IMR-90 (cell line): ENCODE measurements around the gene SP3. TPM values are rescaled to one million over a fixed set of nuclear protein-coding genes. Genes with fewer than 3 reads are reported as not detected.

Experiments used
- ATAC-seq: fragments of 200-7000 bp; cut with Tn5 transposase; 2 replicates; pipeline ENCODE4 v1.9.1; 2020; ENCODE audit warnings: low read depth, mild to moderate bottlenecking, moderate library complexity
- BruUV-seq: library from RNA; stranded (reverse); fragments of 400-500 nt; replicated peaks from 2 replicates; lab custom pipeline; 2021; lab: Mats Ljungman, UMichigan
- CTCF ChIA-PET: fragments of 300-600 bp; formaldehyde crosslinking; extraction: SDS; loops from one replicate; lab custom pipeline; 2021; ENCODE audit warnings: antibody characterized with exemption; lab: Yijun Ruan, JAX
- POLR2A ChIA-PET: fragments of 300-600 bp; sonication (Branson Sonifier 250); formaldehyde crosslinking; loops from one replicate; lab custom pipeline; 2022; ENCODE audit warnings: antibody characterized with exemption; ENCODE audit not compliant: unreplicated experiment; lab: Charles Lee
- DNase-seq: peaks from one replicate; pipeline ENCODE4 v3.0.0; 2013
- H2AFZ ChIP-seq: replicated peaks from 2 replicates; pipeline ENCODE3; 2013; ENCODE audit warnings: low read length, mild to moderate bottlenecking; ENCODE audit not compliant: poor library complexity
- H2AK5ac ChIP-seq: 2 replicates; pipeline ENCODE4 v1.6.1; 2013; ENCODE audit warnings: low read depth, low read length, inconsistent platforms
- H2AK9ac ChIP-seq: replicated peaks from 2 replicates; pipeline ENCODE3; 2013; ENCODE audit warnings: mild to moderate bottlenecking, low read depth, low read length, moderate library complexity; ENCODE audit not compliant: poor library complexity
- H2BK120ac ChIP-seq: 2 replicates; pipeline ENCODE4 v1.6.1; 2013; ENCODE audit warnings: low read depth, low read length, inconsistent platforms
- H2BK15ac ChIP-seq: 3 replicates; pipeline ENCODE4 v1.6.1; 2013; ENCODE audit warnings: low read depth, low read length, inconsistent platforms
- H2BK20ac ChIP-seq: 2 replicates; pipeline ENCODE4 v1.6.1; 2013; ENCODE audit warnings: low read depth, mild to moderate bottlenecking, inconsistent platforms, low read length, moderate library complexity
- H2BK5ac ChIP-seq: 2 replicates; pipeline ENCODE4 v1.6.1; 2013; ENCODE audit warnings: mild to moderate bottlenecking, low read depth, low read length, inconsistent platforms; ENCODE audit not compliant: poor library complexity, severe bottlenecking
- H3K14ac ChIP-seq: replicated peaks from 2 replicates; pipeline ENCODE4 v1.6.1; 2013; ENCODE audit warnings: low read depth, low read length, inconsistent platforms
- H3K18ac ChIP-seq: 2 replicates; pipeline ENCODE4 v1.6.1; 2013; ENCODE audit warnings: low read depth, low read length, control low read depth
- H3K23ac ChIP-seq: 2 replicates; pipeline ENCODE4 v1.6.1; 2013; ENCODE audit warnings: low read depth, low read length, inconsistent platforms
- H3K27ac ChIP-seq: 2 replicates; pipeline ENCODE4 v1.5.1; 2013; ENCODE audit warnings: mild to moderate bottlenecking, control low read depth, low read length; ENCODE audit not compliant: insufficient read depth
- H3K27me3 ChIP-seq: 2 replicates; pipeline ENCODE4 v1.6.1; 2013; ENCODE audit warnings: low read length; ENCODE audit not compliant: control insufficient read depth, insufficient read depth
- H3K36me3 ChIP-seq: 2 replicates; pipeline ENCODE4 v1.6.1; 2013; ENCODE audit warnings: low read length, mixed read lengths; ENCODE audit not compliant: control insufficient read depth, insufficient read depth
- H3K4ac ChIP-seq: 2 replicates; pipeline ENCODE4 v1.6.1; 2013; ENCODE audit warnings: low read depth, low read length, inconsistent platforms
- H3K4me1 ChIP-seq: 2 replicates; pipeline ENCODE4 v1.6.1; 2013; ENCODE audit warnings: low read length, mixed read lengths; ENCODE audit not compliant: control insufficient read depth, insufficient read depth
- H3K4me2 ChIP-seq: 2 replicates; pipeline ENCODE4 v1.6.1; 2013; ENCODE audit warnings: low read depth, mild to moderate bottlenecking, control low read depth, low read length, moderate library complexity
- H3K4me3 ChIP-seq: 2 replicates; pipeline ENCODE4 v1.5.1; 2013; ENCODE audit warnings: low read depth, mild to moderate bottlenecking, control low read depth, low read length, moderate library complexity; ENCODE audit not compliant: insufficient read depth
- H3K56ac ChIP-seq: 2 replicates; pipeline ENCODE4 v1.6.1; 2013; ENCODE audit warnings: low read length, inconsistent platforms; ENCODE audit not compliant: insufficient read depth; ENCODE audit errors: extremely low read depth
- H3K79me1 ChIP-seq, 2 experiments: 2 replicates each; pipeline ENCODE4 v1.6.1; 2013; ENCODE audit warnings: low read length in 2 of 2, inconsistent platforms in 1 of 2, low read depth in 1 of 2
- H3K9ac ChIP-seq: 2 replicates; pipeline ENCODE4 v1.6.1; 2013; ENCODE audit warnings: low read depth, low read length, control low read depth
- H3K9me1 ChIP-seq: 2 replicates; pipeline ENCODE4 v1.6.1; 2013; ENCODE audit warnings: low read length, inconsistent platforms; ENCODE audit not compliant: insufficient read depth
- H3K9me3 ChIP-seq: 2 replicates; pipeline ENCODE4 v1.6.1; 2013; ENCODE audit warnings: low read length; ENCODE audit not compliant: control insufficient read depth, insufficient read depth
- H4K20me1 ChIP-seq: 2 replicates; pipeline ENCODE4 v1.6.1; 2013; ENCODE audit warnings: low read length, inconsistent platforms; ENCODE audit not compliant: insufficient read depth
- H4K5ac ChIP-seq: 2 replicates; pipeline ENCODE4 v1.6.1; 2013; ENCODE audit warnings: mild to moderate bottlenecking, low read depth, low read length, control low read depth
- H4K8ac ChIP-seq, 2 experiments: 2 replicates each; pipeline ENCODE4 v1.6.1; 2013; ENCODE audit warnings: low read depth in 2 of 2, low read length in 2 of 2, control low read depth in 1 of 2, inconsistent platforms in 1 of 2
- H4K91ac ChIP-seq: 2 replicates; pipeline ENCODE4 v1.6.1; 2013; ENCODE audit warnings: low read depth, low read length, inconsistent platforms; ENCODE audit not compliant: insufficient read depth
- CEBPB ChIP-seq: IDR thresholded peaks from 2 replicates; pipeline ENCODE4 v1.6.1; 2012; ENCODE audit warnings: low read depth, low read length, improper control_type of control experiment
- MAFK ChIP-seq: IDR thresholded peaks from 2 replicates; pipeline ENCODE4 v1.6.1; 2012; ENCODE audit warnings: low read depth, low read length, improper control_type of control experiment
- MAZ ChIP-seq: IDR thresholded peaks from 2 replicates; pipeline ENCODE4 v1.6.1; 2012; ENCODE audit warnings: low read depth, mild to moderate bottlenecking, low read length, improper control_type of control experiment, moderate library complexity, borderline replicate concordance
- MXI1 ChIP-seq: IDR thresholded peaks from 2 replicates; pipeline ENCODE4 v1.6.1; 2012; ENCODE audit warnings: low read depth, mild to moderate bottlenecking, low read length, moderate library complexity, borderline replicate concordance
- NFE2L2 ChIP-seq: fragments of 150-350 bp; IDR thresholded peaks from 2 replicates; pipeline ENCODE4 v1.6.1; 2016; ENCODE audit warnings: low read depth, mild to moderate bottlenecking, low read length
- POLR2A ChIP-seq: IDR thresholded peaks from 2 replicates; pipeline ENCODE4 v1.6.1; 2012; ENCODE audit warnings: mild to moderate bottlenecking, low read depth, low read length
- RAD21 ChIP-seq: IDR thresholded peaks from 2 replicates; pipeline ENCODE4 v1.6.1; 2012; ENCODE audit warnings: low read length, improper control_type of control experiment
- RCOR1 ChIP-seq: IDR thresholded peaks from 2 replicates; pipeline ENCODE4 v1.6.1; 2012; ENCODE audit warnings: mild to moderate bottlenecking, low read length, improper control_type of control experiment; ENCODE audit not compliant: insufficient replicate concordance
- RFX5 ChIP-seq: IDR thresholded peaks from 2 replicates; pipeline ENCODE4 v1.8.0; 2012; ENCODE audit warnings: low read depth, mild to moderate bottlenecking, low read length, moderate library complexity
- SMC3 ChIP-seq: fragments of 150-350 bp; IDR thresholded peaks from 2 replicates; pipeline ENCODE4 v1.6.1; 2016; ENCODE audit warnings: low read depth, mild to moderate bottlenecking, antibody characterized with exemption, low read length, moderate library complexity
- WGBS, 2 experiments: methylation state at CpG; one replicate each; pipeline versions ENCODE4 v1.1.5 to v1.1.7; 2013; ENCODE audit warnings: missing lambda C conversion rate in 2 of 2; ENCODE audit not compliant: insufficient read length in 1 of 2; ENCODE audit errors: extremely low coverage in 2 of 2; 5-methylcytosine and 5-hydroxymethylcytosine counted together
- dilution Hi-C: fragments of 300-500 bp; cut with HindIII; formaldehyde crosslinking; loops from one replicate; pipeline ENCODE4 v1.14.3; 2018; ENCODE audit warnings: low sequenced_read_pairs; ENCODE audit not compliant: unreplicated experiment
- in situ Hi-C: fragments of 300-500 bp; cut with MboI; formaldehyde crosslinking; loops from 3 replicates; pipeline ENCODE4 v1.14.3; 2019; ENCODE audit warnings: low sequenced_read_pairs, inconsistent platforms, mixed read lengths
- intact Hi-C: fragments of 100-400 bp; cut with micrococcal nuclease; formaldehyde crosslinking; loops from 2 replicates; pipeline ENCODE4 v1.10.0; 2022
- polyA plus RNA-seq, 3 experiments: library from polyadenylated mRNA; depleted of rRNA; stranded (reverse); fragments of >200 nt; gene quantifications; 2 replicates each; pipeline ENCODE4 v1.2.3, GENCODE V29; 2012; ENCODE audit warnings: low replicate concordance in 1 of 3
- total RNA-seq: library from RNA; depleted of rRNA; stranded (reverse); fragments of >200 nt; gene quantifications from 2 replicates; pipeline ENCODE4 v1.2.3, GENCODE V29; 2012
- TF ChIP-seq, protein P1 (sequence below): conservative IDR thresholded peaks from 2 replicates; pipeline ENCODE4 v1.5.1; 2012; ENCODE audit warnings: mild to moderate bottlenecking, low read depth, low read length, improper control_type of control experiment

Gene SP3
- total and polyA plus RNA-seq, 2 of the 4 experiments (the other 2 are of a cell fraction): 26.7 to 136 TPM

DNA sequence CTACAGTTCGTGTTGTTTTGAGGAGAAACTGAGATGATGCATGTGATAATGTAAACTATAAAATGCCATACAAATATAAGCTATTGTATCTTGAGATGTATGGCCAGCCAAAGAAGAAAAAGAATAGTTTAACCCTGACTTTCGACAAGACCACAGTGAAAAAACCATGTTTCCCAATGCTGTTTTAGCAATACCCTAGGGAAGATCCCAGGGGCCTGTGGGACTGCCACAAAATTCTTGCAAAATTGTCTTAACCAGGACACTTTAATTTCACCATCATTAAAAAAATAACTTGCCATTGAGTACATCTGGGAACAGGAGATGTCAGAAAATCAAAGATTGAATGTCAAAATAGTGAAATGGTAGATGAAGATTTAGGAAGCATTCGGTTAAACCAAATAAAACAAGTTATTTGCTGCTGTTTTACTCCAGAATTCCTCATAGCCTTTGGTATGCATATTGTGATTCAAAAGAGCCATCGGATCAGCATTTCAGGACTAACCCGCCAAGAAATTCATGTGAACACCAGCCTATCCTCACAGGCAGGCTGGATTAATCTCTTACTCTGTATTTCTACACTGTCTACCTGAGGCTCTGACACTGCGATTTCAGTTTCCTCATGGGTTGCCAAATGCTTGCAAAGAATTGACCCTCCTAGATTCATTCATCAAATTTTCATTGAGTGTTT lies 49.0 kb upstream of the SP3 start:
- BruUV-seq: no TSS peak
- POLR2A ChIA-PET: no interaction called here
- Histone ChIP-seq H4K20me1 (no peaks in the 10 kb centered on the region), H3K4me1 (peaks cover 13% of the 10 kb centered on the region), H3K27ac (no peak overlapping the region), H3K36me3 (no peaks in the 10 kb centered on the region), H3K56ac (no peak overlapping the region), H4K8ac (no peak overlapping the region; a peak in 2 of 4 replicates), H2BK120ac (no peak overlapping the region), H2AFZ (no peak overlapping the region), H2BK15ac (no peak overlapping the region; the same call in 2 of the 3 replicates), H3K79me1 (no peaks in the 10 kb centered on the region), H3K27me3 (no peaks in the 10 kb centered on the region), H2AK9ac (no peak overlapping the region), H4K5ac (no peak overlapping the region), H2BK20ac (no peak overlapping the region), H3K9me3 (no peaks in the 10 kb centered on the region), H3K14ac (no peak overlapping the region), H4K91ac (no peak overlapping the region), H2BK5ac (no peak overlapping the region), H3K4me3 (no peak overlapping the region), H3K4me2 (no peak overlapping the region), H3K9me1 (no peaks in the 10 kb centered on the region), H3K9ac (no peak overlapping the region), H3K4ac (no peak overlapping the region), H2AK5ac (no peak overlapping the region), H3K18ac (no peak overlapping the region; the same call in 1 of the 2 replicates), H3K23ac (0 out of 2 replicates have a peak overlapping the region, but pooled peaks have one; percentile 84)
- dilution Hi-C loops (no loop called here), in situ Hi-C loops (no loop called here), intact Hi-C loops (no loop called here)
- WGBS, 2 experiments: 94% methylated on average over 3 of the region's 6 CpGs; no CpG with 5 or more reads in 1 of the 2 experiments
- CTCF ChIA-PET: no interaction called here
- TF ChIP-seq MAZ: no peak
- no peak for TF ChIP-seq MXI1
- no peak for TF ChIP-seq RCOR1
- no peak for TF ChIP-seq CEBPB
- TF ChIP-seq POLR2A: no peak
- TF ChIP-seq, protein P1, sequence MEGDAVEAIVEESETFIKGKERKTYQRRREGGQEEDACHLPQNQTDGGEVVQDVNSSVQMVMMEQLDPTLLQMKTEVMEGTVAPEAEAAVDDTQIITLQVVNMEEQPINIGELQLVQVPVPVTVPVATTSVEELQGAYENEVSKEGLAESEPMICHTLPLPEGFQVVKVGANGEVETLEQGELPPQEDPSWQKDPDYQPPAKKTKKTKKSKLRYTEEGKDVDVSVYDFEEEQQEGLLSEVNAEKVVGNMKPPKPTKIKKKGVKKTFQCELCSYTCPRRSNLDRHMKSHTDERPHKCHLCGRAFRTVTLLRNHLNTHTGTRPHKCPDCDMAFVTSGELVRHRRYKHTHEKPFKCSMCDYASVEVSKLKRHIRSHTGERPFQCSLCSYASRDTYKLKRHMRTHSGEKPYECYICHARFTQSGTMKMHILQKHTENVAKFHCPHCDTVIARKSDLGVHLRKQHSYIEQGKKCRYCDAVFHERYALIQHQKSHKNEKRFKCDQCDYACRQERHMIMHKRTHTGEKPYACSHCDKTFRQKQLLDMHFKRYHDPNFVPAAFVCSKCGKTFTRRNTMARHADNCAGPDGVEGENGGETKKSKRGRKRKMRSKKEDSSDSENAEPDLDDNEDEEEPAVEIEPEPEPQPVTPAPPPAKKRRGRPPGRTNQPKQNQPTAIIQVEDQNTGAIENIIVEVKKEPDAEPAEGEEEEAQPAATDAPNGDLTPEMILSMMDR: no peak
- TF ChIP-seq NFE2L2: no peak
- TF ChIP-seq RFX5: no peak
- TF ChIP-seq SMC3: no peak
- no peak for TF ChIP-seq MAFK
- TF ChIP-seq RAD21: no peak
- ATAC-seq (no peak), DNase-seq (no peak)
